Inferior parietal cortex (tissue), 1 donor: ENCODE data around the gene HES3.

Source experiments
- DNase-seq: peaks from one replicate; pipeline ENCODE4 v3.0.0-alpha.2; 2016; ENCODE audit errors: extremely low spot score

HES3 gene, protein sequence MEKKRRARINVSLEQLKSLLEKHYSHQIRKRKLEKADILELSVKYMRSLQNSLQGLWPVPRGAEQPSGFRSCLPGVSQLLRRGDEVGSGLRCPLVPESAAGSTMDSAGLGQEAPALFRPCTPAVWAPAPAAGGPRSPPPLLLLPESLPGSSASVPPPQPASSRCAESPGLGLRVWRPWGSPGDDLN

DNA sequence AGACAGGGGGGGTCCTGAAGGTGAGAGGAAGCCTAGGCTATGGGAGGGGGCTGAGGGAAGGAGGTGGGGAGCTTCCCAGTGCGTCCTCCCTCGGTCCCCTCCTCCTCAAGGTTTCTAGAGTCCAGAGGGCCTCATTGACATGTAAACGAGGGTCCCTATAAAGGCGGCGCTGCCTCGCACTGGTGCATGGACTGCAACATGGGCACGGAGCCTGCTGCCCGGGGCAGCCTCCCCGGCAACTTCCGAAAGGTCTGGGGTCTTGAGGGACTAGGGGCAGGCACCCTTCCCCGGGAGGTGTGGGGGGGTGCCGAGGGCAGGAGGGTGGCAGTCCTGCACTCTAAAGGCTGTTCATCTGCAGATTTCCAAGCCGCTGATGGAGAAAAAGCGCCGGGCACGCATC is at the start of gene HES3:
TSS of gene HES3 (plus strand) at position 187 of the 400 bp plus-strand sequence. CDS start at position 374, 187 bp downstream.
- no peak for DNase-seq

DNA sequence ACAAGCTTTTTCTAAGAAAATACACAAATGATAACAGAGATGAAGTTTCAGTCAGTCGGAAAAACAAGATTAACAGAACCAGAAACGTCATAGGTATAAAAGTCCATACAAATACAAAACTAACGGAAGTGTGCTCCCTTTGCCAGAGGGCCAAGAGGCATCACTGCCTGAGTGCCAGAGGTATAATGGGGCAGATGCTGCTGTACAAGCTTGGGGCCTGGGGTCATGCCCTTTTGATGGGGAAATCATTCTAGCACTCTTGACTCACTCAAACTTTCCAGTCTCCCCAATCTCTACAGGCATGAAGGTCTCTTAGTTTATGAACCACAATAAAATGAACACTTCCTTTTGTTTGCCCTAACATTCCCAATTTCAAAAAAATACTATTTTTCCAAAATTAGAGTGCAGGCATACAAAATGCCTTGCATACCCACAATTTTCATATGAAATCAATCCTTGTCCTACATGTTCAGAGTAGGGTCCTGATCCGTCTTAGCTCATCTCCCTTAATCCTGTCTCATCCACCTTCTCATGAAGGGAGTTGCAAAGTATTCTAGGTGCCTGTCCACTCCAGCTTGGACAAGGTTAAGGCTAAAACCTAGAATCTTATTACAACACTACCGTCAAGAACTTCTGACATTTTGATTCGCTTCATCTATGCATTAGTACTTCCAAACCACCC is 46.1 kb upstream of the HES3 start:
- DNase-seq, result no peak

DNA sequence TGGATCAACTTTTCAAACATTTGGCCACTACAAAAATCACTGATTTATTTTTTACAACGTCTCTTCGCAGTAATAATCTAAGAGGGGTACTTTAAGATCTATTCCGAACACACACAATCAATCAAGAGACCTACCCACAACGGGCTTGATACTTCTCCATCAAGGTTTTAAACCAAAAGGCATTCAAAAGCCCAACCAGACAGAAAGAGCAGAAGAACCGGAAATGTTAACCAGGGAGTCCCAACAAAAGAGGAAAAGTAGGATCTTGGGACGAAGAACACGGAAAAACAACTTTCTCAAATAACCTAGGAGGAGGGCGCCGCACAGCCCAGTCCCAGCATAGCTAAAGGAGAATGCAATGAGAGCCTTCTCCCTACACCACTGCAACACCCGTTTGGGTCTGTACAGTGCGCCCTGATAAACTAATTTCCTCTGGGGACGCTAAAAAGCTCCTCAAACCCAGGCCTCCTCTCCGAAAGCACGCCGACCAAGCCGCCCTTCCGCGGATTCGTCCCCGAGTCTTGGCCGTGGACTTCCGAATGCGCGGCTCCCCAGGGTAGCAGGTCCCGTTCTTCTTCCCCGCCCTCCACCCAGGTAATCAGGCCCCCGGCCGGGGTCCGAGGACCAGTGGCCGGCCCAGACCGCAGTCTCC is 45.2 kb upstream of the HES3 start:
- DNase-seq, result no peak

DNA sequence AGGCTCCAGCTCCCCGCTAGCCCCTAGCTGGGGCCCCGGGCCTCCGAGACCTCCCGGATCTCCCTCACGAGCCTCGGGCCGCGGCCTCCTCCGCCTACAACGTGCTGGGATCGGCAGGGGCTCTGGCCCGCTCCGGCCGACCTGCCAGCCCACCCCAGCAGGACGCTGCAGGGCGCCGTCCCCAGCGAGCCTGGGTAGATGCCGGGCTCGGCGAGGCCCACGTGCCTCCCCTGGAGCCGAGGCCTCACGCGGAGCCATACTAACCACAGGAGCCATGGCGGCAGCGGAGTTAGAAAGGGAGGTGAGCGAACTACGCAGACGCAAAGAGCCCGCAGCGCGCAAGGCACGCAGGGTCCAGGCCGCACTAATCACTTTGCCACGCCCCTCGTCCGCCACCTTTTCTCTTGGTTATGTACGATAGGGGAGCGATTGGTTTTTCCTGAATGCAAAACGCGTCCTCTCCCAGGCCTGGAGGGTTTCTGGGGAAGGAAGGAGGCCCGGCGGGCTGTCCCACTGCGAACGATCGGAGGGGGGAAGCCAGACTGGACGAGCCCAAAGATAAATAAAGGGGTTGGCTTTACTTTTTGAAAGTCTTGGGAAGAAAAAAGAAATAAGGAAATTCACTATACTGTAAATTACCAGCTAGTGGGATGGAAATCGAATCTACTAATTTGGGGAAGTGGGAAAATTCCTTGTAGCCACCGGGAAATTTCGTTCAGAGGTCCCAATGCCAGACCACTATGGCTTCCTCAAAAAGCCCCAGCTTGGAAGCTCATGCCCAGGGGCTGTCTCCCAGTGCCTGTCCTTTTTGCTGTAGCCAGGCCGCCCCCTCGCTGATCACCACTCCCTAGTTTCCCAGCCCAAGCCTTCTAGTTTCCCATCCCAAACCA is 44.4 kb upstream of the HES3 start, which contains the start of gene RPL22:
TSS of gene RPL22 (minus strand) at position 298 of the 890 bp plus-strand sequence. CDS start at position 276, 22 bp downstream.
- DNase-seq, result peak; percentile 99

DNA sequence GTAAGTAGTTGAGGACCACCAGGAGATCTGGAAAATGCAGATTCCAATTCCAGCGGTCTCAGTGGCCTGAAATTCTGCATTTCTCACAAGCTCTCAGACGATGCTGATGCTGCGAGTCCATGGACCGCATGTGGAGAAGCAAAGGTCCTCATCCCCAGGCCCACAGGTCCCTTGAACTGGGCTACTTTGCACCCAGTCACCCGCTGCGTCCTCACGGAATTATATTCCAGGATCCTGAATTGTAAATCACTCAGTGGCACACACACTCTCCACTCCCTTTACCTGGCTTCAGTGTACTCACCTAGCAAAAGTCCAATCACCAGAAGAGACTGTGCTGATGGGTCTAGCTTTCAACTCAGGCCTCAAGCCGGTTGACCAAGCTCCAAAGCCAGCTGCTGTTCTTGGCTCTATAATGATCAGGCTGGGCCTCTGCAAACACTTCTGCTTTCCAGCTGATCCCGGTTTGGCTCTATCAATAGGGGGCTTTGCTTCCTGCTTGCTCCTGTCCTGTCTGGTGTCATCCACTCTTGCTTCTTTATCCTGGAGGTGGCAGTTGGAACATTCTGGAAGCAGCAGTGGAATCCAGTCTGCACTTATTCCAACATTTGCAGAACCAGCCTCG is 43.7 kb upstream of the HES3 start:
- no peak for DNase-seq

DNA sequence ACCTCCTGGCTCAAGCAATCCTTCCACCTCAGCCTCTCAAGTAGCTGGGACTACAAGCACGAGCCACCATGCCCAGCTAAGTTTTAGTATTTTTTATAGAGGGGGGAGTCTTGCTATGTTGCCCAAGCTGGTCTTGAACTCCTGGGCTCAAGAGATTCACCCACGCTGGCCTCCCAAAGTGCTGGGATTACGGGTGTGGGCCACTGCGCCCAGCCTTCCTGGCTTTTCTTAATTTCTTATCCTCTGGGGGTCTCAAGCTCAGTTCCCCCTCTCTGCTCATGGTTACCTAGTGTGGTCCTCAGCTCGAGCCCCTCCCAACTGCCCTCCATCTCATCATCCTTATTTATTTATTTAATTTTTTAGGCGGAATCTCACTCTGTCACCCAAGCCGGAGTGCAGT is 41.7 kb upstream of the HES3 start:
- no peak for DNase-seq

DNA sequence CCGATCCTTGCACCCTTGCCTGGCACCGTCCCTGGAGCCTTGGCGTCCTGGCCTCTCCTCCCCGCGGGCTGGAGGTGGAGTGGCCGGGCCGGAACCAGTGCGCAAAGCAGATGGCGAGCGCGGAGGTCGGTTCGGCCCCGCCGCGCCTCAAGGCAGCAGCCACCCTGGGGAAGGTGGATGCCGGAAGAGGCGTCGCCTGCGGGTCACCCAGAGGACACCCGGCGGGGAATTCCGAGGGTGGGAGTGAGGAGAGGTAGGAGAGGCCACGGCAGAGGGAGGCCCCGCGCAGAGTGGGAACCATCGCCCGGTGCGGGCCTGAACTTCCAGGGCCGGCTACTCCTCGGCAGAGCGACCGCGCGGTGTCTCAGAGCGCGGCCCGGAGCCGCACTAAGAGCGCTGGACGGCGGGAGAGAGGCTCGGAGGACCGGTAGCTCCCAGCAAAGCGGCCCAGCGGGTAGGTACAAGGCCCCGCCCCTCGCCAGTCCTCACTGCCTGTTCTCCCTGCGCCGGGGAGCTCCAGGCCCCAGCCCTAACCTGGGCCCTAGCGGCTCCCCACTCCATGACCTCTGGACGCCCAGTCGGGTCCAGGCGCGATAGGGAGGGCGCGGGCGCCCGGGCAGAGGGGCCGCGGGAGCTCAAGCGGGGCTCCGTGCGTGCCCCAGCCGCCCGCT is 38.0 kb upstream of the HES3 start, which contains the start of gene RNF207:
TSS of gene RNF207 (plus strand) at position 271 of the 671 bp plus-strand sequence. CDS start 417 bp downstream, outside the sequence.
- no peak for DNase-seq

DNA sequence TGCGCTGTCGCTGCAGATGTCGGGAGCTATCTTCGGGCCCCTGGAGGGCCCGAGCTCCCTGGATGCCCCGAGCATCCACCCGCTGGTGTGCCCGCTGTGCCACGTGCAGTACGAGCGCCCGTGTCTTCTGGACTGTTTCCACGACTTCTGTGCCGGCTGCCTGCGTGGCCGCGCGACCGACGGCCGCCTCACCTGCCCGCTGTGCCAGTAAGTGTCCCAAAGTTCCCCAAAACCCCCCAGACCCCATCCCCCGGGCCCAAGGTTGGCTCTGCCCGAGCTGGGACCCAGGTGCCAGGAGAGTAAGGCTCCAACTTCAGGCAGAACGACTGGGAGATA is 37.5 kb upstream of the HES3 start:
- no peak for DNase-seq

DNA sequence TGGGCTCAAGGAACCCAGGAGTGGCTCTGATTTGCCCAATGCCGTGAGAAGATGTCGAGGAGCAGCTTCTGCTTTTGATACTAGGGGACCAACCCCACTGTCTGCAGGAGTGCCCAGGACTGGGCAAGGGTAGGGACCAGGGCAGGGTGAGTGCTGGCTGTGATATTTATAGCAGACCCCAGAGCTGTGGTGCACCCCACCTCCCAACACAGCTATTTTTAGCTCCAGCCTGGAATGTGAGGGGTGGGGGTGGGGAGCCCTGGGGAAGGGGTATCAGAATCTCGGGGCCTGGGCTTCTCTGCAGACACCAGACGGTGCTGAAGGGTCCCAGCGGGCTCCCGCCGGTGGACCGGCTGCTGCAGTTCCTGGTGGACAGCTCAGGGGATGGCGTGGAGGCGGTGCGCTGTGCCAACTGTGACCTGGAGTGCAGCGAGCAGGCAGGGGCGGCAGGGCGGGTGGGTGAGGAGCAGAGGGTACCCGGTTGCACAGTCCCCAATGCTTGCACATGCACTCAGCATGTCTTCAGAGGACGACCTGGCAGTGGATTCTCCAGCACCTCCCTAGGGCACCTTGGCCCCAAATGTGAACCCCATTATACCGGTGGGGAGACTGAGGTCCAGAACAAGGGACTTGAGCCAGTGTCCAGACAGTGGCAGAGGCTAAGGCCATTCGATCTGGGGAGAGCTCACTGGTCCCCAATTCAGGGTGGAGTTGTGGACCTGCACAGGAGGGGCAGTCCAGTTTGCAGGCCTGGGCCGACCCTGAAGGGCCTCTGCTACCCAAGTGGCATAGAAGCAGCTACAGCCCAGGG is 36.7 kb upstream of the HES3 start:
- no peak for DNase-seq

DNA sequence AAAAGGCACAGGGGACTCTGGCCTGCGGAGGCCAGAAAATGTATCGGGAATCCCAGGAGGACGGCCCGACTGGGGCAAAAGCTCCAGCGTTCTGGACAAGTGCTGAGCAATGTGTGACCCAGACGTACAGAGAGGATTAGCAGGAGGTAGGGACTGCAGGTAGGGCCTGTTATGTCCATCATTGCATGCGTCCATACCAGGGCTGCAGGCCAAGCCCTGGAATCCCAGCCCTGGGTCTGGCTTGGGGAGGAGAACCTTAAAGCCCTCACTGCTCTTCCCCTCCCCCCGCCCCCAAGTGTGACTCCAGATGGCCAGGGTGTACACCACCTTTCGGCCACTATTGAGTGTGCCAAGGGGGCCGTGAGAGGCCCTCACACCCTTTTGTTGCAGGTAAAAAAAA is 36.1 kb upstream of the HES3 start:
- no peak for DNase-seq

DNA sequence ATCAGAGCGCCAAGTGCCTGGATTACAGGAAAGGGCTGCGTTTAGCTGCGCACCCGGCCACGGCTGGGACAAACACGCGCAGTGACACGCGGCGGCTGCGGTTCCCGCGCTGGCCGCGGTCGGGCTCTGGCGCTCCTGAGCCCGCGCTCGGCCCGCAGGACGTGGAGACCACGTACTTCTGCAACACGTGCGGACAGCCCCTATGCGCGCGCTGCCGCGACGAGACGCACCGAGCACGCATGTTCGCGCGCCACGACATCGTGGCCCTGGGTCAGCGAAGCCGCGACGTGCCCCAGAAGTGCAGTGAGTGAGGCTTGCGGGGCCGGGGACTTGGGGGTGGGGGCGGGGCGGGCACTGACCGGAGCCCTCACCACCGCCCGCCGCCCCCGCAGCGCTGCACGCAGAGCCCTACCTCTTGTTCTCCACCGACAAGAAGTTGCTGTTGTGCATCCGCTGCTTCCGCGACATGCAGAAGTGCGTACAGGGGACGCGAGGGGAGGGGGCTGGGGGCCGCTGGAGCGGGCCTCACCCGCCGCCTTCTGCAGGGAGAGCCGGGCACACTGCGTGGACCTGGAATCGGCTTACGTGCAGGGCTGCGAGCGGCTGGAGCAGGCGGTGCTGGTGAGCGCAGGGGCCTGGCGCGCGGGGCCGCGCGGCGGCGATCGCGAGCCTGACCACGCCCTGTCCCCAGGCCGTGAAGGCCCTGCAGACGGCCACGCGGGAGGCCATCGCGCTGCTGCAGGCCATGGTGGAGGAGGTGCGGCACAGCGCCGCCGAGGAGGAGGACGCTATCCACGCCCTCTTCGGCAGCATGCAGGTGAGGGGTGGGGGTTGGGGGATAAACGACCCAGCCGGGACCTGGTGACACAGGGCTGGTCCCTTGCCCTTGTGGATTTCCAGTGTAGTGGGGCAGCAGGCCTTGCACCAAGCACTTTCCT is 35.0 kb upstream of the HES3 start:
- DNase-seq, result no peak

DNA sequence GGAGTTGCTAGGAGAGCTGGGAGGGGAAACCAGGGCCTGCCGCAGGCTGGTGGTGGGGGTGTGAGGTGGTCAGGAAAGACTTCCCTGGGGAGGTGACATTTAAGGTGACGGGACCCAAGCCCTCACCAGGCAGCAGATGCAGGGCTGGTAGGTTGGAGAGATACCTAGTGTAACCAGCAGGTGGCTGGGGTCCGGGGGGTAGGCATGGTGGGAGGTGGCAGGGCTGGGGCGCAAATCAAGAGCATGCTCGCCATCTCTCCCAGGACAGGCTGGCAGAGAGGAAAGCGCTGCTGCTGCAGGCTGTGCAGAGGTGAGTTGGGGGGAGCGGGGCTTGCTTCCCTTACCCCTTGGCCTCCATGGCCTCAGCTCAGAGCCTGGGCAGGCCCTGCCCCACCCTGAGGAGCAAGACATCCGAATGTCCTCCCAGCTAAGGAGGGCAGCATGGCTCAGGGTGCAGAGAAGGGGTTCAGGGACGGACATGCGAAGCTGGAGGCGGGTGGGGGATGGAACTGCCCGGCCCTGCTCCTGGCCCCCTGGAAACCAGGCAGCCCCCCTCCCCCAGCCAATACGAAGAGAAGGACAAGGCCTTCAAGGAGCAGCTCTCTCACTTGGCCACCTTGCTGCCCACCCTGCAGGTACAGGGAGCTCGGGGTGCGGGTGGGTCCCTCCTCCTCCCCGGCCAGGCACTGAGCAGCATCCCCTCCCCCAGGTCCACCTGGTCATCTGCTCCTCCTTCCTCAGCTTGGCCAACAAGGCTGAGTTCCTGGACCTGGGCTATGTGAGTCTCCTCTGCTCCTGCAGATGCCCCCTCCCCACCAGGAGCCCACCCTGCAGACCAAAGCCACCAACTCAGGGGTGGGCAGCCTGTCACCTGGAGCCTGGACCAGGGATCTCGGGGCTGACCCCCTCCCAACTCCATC is 34.1 kb upstream of the HES3 start:
- no peak for DNase-seq

DNA sequence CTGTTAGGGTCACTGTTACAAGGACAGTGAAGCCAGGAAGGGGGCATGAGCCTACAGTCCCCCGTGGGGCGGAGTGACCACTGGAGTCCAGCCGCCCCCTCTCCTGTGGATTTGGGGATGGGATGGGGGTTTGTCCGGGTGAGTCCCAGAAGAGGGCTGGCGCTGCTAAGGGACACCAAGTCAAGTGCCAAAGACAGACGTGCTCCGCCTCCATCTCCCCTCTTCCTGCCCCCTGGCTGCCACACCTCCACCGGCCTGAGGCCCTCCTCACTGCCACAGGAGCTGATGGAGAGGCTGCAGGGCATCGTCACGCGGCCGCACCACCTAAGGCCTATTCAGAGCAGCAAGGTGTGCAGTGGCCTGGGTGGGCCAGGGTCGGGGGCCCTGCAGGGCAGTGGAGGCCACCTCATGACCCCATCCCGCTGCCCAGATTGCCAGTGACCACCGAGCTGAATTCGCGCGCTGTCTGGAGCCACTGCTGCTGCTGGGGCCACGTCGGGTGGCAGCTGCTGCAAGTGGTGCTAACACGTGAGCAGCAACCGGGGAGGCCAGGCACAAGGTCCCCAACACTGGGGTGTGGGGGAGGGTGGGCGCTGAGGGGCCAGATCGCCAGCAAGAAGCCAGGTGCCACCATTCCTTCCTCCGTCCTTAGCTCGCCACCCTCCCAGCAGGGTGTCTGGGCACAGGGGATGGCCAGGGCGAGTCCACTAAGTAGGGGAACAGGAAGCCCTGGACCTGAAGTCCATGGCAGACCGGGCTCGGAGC is 33.2 kb upstream of the HES3 start:
- no peak for DNase-seq

DNA sequence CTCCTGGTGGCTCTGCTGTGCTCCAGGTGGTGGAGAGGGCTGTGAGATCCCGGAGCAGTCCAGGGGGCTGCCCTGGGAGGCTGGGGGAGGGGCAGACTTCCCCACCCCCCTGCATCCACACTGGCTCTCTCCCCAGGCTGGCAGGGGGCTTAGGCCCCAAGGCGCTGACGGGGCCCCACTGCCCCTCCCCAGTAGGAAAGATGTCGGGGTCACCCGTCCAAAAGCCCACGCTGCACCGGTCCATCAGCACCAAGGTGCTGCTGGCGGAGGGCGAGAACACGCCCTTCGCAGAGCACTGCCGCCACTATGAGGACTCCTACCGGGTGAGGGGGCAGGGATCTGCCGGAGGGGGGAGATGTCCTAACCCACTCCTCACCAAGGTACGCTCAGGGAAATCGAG is 32.2 kb upstream of the HES3 start:
- no peak for DNase-seq

DNA sequence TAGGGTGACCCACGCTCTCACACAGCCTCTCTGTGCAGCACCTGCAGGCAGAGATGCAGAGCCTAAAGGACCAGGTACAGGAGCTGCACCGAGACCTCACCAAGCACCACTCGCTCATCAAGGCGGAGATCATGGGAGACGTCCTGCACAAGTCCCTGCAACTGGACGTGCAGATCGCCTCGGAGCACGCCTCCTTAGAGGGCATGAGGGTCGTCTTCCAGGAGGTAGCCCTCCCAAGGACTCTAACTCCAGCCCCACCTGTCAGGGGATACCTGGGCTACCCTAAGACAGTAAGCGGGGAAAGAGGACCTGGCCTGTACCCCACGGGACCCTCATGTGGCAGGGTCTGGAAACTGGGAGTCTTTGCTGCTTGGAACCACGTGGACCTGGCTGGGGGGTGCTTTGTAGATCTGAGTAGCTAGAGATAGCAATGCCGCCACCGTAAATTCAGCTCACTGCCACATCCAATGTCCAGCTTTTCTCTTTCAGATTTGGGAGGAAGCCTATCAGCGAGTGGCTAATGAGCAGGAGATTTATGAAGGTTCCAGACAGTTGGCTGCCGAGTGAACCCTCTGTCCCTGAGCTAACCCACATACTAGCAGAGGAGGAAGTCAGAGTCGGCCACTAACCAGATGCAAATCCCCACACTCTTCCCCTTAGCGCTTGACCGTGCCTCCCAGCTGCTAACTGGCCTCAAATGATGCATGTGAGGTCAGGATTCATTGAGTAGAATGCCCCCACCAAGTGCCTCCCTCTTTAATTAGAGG is 31.6 kb upstream of the HES3 start:
- DNase-seq, result no peak

DNA sequence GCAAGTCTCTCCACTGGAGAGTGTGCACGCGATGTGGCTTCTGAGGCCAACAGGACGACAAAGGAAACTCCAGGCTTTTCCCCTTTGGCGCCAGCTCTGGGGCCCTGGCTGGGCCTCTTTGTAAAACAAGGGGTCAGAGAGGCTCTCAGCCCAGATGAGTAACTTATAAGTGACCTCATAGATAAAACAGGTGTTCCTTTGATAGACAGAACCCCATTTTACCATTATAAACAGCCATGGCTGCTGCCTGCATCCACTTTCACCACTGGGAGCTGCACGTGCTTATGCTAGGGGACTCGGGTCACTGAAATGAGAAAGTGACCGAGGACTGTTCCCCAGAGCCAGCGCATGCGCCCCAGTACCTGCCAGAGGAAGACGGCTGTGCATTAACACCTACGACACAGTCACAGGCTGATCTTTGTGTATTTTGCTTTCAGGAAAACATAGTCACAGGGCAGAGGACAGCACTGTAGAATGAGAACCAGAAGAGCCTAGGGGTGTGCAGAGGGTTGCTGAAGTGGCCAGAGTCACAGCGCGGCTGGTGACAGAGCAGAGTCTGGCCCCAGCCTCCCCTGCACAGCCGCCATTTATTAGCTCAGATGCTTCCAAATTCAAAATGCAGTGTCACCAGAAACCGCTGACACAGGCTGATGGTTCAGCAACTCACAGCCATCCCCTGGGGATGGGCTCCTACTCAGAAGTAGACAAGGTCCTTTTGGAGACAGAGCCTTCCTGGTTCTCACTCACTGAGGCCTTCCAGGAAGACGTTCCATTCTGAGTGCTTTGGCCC is 25.4 kb upstream of the HES3 start:
- no peak for DNase-seq
